Endodermal cell (in vitro differentiated cells): ENCODE results near the gene RPL10A. TPM values are rescaled to one million over a fixed set of nuclear protein-coding genes. Genes with fewer than 3 reads are reported as not detected.

Experiments
- DNase-seq: peaks from one replicate; pipeline ENCODE4 v3.0.0-alpha.2; 2017
- H3K27ac ChIP-seq: 2 replicates; pipeline ENCODE4 v1.5.1; 2013; ENCODE audit warnings: mild to moderate bottlenecking, low read depth, low read length, moderate library complexity
- H3K27me3 ChIP-seq: 2 replicates; pipeline ENCODE4 v1.6.1; 2013; ENCODE audit warnings: mild to moderate bottlenecking, low read length, moderate library complexity; ENCODE audit not compliant: insufficient read depth, control insufficient read depth, poor library complexity, severe bottlenecking
- H3K36me3 ChIP-seq: 2 replicates; pipeline ENCODE4 v1.7.0; 2013; ENCODE audit warnings: mild to moderate bottlenecking, low read length, moderate library complexity; ENCODE audit not compliant: control insufficient read depth, insufficient read depth
- H3K4me1 ChIP-seq: one replicate; pipeline ENCODE4 v1.7.0; 2013; ENCODE audit warnings: low read length; ENCODE audit not compliant: control insufficient read depth, insufficient read depth
- H3K4me3 ChIP-seq: 2 replicates; pipeline ENCODE4 v1.5.1; 2013; ENCODE audit warnings: mild to moderate bottlenecking, low read length, moderate library complexity
- H3K9ac ChIP-seq: 2 replicates; pipeline ENCODE4 v1.6.1; 2013; ENCODE audit warnings: mild to moderate bottlenecking, low read length, moderate library complexity; ENCODE audit not compliant: poor library complexity, severe bottlenecking; ENCODE audit errors: extremely low read depth
- H3K9me3 ChIP-seq: 2 replicates; pipeline ENCODE4 v1.6.1; 2013; ENCODE audit warnings: mild to moderate bottlenecking, low read length, moderate library complexity; ENCODE audit not compliant: control insufficient read depth
- H3K27ac Mint-ChIP-seq: 2 replicates; pipeline ENCODE4 v1.8.0; 2020; ENCODE audit warnings: mixed read lengths
- H3K27me3 Mint-ChIP-seq: 2 replicates; pipeline ENCODE4 v1.8.0; 2021; ENCODE audit warnings: mild to moderate bottlenecking, mixed read lengths; ENCODE audit not compliant: insufficient read depth
- H3K36me3 Mint-ChIP-seq: 2 replicates; pipeline ENCODE4 v1.8.0; 2020; ENCODE audit warnings: low read depth, mixed read lengths
- H3K4me1 Mint-ChIP-seq: 2 replicates; pipeline ENCODE4 v1.8.0; 2020; ENCODE audit warnings: mixed read lengths
- H3K4me3 Mint-ChIP-seq: 2 replicates; pipeline ENCODE4 v1.8.0; 2020; ENCODE audit warnings: mild to moderate bottlenecking, moderate library complexity, mixed read lengths
- H3K9me3 Mint-ChIP-seq: 2 replicates; pipeline ENCODE4 v1.8.0; 2020; ENCODE audit warnings: mild to moderate bottlenecking, mixed read lengths
- CTCF ChIP-seq: fragments of 200-600 bp; sonication (generic); conservative IDR thresholded peaks from 2 replicates; pipeline ENCODE4 v1.5.0; 2021; ENCODE audit warnings: antibody characterized with exemption, mild to moderate bottlenecking
- WGBS, 2 experiments: methylation state at CpG; one replicate each; pipeline versions ENCODE4 v1.1.5 to v1.1.7; 2013; ENCODE audit warnings: missing lambda C conversion rate in 2 of 2, mixed read lengths in 1 of 2; ENCODE audit not compliant: insufficient coverage in 1 of 2, insufficient read length in 1 of 2; 5-methylcytosine and 5-hydroxymethylcytosine counted together
- total RNA-seq, 2 donors: library from RNA; stranded (reverse); fragmentation: NEBNext Ultra II Directional in 1 of 2; extraction: Animal tissue kit (Norgen Biotek cat#: 25700) in 1 of 2; gene quantifications; 2 replicates in 1 of 2; 3 replicates in 1 of 2; pipeline ENCODE4 v1.2.1, GENCODE V29; 2021

The RPL10A gene
- total RNA-seq, 2 donors from 2014 or later: 1,411 to 1,652 TPM

- H3K27me3 Mint-ChIP-seq: no peaks in the 10 kb centered on the region
- peaks cover 18% of the 10 kb centered on the region for H3K4me1 Mint-ChIP-seq
- peaks cover 57% of the 10 kb centered on the region for H3K36me3 Mint-ChIP-seq
- DNase-seq: peak; percentile 44
- peak overlapping the region; percentile 99 for H3K27ac Mint-ChIP-seq
- TF ChIP-seq CTCF: no peak
- Histone ChIP-seq H3K9ac (peak overlapping the region; percentile 28), H3K36me3 (peaks cover 57% of the 10 kb centered on the region), H3K9me3 (no peaks in the 10 kb centered on the region), H3K4me1 (peaks cover 3% of the 10 kb centered on the region), H3K27me3 (no peaks in the 10 kb centered on the region), H3K4me3 (peak overlapping the region; percentile 99), H3K27ac (no peak overlapping the region)
- WGBS, 2 experiments: 76 to 82% methylated on average over 1 to 3 of the region's 3 CpGs
- H3K9me3 Mint-ChIP-seq: no peaks in the 10 kb centered on the region
- peak overlapping the region; percentile 96 for H3K4me3 Mint-ChIP-seq
Observed at GRCh38 chr6:35470663-35471120, 2.5 kb downstream of the RPL10A start.

- DNase-seq: no peak
- H3K9ac ChIP-seq: peak overlapping the region; percentile 1
- peak overlapping the region; percentile 96 for H3K4me3 Mint-ChIP-seq
- TF ChIP-seq CTCF: no peak
- no peaks in the 10 kb centered on the region for H3K9me3 ChIP-seq
- H3K27ac ChIP-seq: no peak overlapping the region
- H3K36me3 Mint-ChIP-seq: peaks cover 51% of the 10 kb centered on the region
- H3K27ac Mint-ChIP-seq: peak overlapping the region; percentile 78
- H3K4me1 ChIP-seq: peaks cover 3% of the 10 kb centered on the region
- H3K4me1 Mint-ChIP-seq: peaks cover 18% of the 10 kb centered on the region
- H3K27me3 Mint-ChIP-seq: no peaks in the 10 kb centered on the region
- H3K36me3 ChIP-seq: peaks cover 46% of the 10 kb centered on the region
- 92 to 97% methylated on average over 6 to 8 of the region's 8 CpGs for WGBS, 2 experiments
- H3K27me3 ChIP-seq: no peaks in the 10 kb centered on the region
- H3K4me3 ChIP-seq: peak overlapping the region; percentile 99
- no peaks in the 10 kb centered on the region for H3K9me3 Mint-ChIP-seq
Observed at GRCh38 chr6:35471836-35472345, 3.7 kb downstream of the RPL10A start.

GRCh38 chr6:35473075-35473849 lies 5.1 kb downstream of the RPL10A start:
- peak; percentile 67 for DNase-seq
- Mint-ChIP-seq H3K27ac (peak overlapping the region; percentile 78), H3K4me3 (no peak overlapping the region), H3K4me1 (peaks cover 18% of the 10 kb centered on the region), H3K36me3 (peaks cover 55% of the 10 kb centered on the region), H3K27me3 (no peaks in the 10 kb centered on the region), H3K9me3 (no peaks in the 10 kb centered on the region)
- H3K27me3 ChIP-seq: no peaks in the 10 kb centered on the region
- WGBS, 2 experiments: 92 to 95% methylated on average over 7 to 9 of the region's 9 CpGs
- TF ChIP-seq CTCF: no peak
- no peak overlapping the region for H3K4me3 ChIP-seq
- H3K4me1 ChIP-seq: peaks cover 3% of the 10 kb centered on the region
- H3K27ac ChIP-seq: no peak overlapping the region
- no peaks in the 10 kb centered on the region for H3K9me3 ChIP-seq
- H3K9ac ChIP-seq: no peak overlapping the region
- peaks cover 51% of the 10 kb centered on the region for H3K36me3 ChIP-seq
